NCI-H446 (cell line): ENCODE data around the gene GJE1.

Source experiments
- DNase-seq, 2 experiments: peaks; one replicate each; lab custom pipeline; 2025; lab: John Stamatoyannopoulos, UW

GJE1 gene

DNA sequence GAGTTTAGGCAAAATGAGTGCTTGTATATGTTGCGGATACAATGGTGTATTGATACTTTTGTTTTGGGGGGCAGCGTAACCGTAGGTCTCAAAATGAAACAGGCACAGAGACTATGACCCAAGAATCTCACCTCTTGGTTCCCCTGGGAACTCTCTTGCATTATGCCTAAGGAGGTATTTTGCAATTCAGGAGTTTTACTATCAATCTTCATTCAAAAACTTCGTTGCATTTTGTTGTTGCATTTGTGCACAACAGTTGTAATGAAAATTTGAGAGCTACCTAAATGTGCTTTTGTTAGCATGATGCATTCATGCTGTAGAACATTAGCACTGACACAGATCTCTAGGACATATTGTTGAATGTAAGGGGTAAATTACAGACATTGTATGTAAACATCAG, 32.5 kb downstream of the GJE1 start:
- DNase-seq: no peak

DNA sequence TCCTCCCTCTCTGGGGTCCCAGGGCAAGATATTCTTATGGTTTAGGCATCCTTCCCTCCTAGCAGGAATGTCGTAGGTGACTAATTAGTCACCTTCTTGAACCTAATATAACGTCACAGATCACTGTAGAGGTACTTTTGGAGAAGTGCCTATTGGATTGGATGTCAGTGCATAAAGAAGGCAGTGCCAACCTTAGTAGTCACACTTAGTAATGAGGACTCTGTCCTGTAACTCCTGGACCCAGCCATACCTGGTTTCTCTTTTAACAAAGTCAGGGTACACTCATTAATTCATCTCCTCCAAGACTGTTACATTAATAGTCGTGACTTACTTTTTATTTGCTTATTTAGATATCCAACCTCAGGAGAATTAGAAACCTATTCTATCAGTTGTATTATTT, 34.3 kb downstream of the GJE1 start:
- no peak for DNase-seq

DNA sequence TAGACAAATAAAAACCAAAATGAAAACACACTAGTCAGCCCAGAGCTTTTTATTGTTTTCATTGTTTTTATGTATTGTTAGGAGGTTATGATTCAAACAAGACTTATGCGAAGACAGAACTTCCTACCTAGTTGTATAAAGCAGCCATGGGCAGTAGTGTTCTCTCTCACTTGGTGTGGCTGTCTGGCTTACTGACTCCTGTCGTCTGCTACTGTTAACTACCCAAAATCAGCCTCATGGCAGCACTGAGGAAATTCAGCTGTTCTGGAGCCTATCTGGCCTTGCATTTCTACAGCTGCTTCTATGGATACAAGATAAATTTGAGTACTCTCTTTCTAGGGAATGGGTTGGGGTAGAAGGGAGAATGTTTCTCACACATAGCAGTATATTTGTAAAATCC, 34.8 kb downstream of the GJE1 start:
- DNase-seq: no peak

DNA sequence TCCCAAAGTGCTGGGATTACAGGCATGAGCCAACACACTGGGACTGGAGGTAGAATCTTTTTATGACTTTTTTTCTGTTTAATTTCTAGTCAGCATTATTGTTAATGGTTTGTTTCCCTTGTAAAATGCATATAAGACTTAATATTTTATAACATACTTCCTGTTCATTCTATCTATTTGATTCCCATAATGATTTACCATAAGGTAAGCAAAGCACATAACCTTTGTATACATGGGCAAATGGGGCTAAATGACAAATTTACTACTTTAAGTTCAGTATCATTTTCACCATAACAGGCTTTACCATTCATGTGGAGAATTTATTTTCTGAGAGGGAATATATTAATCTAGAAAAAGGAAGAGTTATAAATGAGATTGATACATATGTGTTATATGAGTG, 38.6 kb downstream of the GJE1 start:
- DNase-seq: no peak

DNA sequence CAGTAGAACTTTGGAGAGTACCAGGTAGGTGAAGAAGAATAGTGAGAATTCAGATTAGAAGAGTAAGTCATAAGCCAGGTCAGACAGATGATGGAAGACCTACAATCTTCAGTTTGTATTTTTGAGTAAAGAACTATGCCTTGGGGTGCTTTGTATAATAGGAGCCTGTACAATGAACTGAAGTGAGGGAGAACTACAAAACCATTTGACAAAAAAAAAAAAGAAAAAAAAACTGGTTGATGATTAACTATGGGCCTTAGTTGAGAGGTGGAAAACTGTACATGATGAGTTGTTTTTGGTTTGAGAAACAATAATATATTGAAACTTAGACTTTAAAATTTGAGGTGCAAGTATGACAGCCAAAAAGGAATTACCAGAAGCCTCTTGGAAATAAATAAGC, 40.0 kb downstream of the GJE1 start:
- DNase-seq: no peak

DNA sequence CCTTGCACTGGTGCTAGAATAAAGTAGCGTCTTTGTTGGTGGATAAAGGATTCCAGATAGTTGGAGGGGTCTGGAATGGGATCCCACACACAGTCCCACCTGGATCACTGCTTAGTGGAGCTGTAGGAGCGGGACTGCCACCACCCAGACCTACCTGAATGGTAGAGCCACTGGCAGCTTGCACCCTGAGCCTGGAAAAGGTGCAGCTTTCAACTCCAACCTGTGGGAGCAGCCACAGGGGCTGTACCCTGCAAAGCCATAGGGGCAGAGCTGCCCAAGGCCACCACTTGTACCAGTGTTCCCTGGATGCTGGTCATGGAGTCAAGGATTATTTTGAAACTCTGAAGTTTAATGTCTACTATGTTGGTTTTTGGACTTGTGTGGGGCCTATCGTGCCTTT, 41.3 kb downstream of the GJE1 start:
- DNase-seq: no peak

DNA sequence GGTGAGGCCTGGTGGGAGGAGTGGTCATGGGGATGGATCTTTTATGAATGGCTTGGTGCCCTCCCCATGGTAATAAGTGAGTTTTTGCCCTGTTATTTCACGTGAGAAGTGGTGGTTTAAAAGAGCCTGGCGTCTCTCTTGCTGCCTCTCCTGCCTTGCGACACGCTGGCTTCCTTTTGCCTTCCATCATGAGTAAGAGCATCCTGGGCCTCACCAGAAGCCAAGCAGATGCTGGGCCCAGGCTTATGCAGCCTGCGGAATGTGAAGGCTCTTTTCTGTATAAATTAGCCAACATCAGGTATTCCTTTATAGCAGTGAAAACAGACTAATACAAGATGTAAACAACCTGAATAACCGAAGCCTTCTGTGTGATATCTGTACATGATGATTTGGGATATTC, 42.0 kb downstream of the GJE1 start:
- DNase-seq: no peak

DNA sequence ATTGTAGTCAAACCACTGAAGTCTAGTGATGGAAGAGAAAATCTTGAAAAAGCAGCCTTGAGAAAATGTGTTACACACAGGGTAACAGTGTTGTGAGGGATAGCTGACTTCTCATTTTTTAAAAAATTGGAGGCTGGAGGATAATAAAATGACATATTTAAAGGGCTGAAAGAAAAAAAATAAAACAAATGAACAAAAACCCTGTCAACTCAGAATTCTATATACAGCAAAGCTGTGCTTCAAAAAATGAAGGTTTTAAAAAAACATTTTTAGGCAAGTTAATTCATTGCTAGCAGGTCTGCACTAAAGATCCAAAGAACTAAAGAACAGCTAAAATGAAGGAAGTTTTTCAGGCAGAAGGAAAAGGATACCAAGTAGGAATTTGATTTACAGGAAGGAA, 45.4 kb downstream of the GJE1 start:
- no peak for DNase-seq

DNA sequence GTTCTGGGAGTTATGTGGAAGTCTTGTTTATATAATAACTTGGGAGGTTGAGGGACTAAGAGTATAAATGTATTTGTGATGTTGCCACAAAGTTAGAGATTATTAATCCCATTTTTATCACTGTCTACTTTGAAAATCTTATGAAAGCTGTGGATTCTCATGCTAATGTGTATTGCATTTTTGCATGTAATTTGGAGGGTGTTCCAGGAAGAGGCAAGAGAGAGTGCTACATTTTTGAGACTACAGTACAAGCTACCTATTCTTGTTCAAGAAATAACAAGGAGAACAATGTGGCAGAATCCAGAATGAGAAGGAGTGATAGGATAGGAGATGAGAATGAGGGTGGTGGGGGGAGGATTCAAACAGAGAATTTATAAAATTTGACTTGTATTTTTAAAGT, 49.3 kb downstream of the GJE1 start:
- DNase-seq: no peak

DNA sequence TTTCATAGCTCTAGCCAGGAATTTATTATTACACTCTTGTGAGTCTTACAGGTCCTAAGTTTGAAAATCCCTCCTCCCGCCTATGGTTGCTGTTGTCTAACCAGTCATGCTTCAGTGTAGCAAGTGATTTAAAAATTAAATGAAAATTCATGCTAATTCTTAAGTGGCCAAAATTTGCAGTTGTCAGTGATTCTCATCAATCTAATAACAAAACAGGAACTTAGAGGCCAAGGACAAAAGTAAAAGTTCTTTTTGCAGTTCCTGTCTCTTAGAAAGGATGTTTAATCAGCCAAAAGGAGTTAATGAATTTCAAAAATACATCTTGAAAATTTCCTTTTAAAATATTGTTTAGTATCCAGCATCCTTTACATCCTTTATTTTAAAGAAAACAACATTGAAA, 50.6 kb downstream of the GJE1 start:
- no peak for DNase-seq

DNA sequence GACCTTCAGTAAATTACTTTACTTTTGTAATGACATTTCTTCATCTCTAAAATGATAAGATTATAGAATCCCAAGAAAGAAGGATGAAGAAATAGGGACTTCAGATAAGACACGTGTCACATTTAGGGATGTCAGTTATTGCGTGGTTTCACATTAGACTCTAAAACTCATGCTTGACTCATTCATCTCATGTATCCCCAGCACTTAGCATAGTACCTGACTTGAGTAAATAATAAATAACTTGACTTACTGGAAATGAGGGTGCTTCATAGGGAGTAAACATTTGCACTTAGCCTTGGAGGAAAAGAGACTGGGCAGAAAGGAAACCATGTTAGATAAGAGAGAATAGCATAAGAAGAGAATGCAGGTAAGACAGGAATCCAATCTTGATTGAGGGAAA, 51.6 kb downstream of the GJE1 start:
- no peak for DNase-seq
